Kidney (tissue), 14 donors: ENCODE measurements around the gene XIRP2. TPM values are rescaled to one million over a fixed set of nuclear protein-coding genes. Genes with fewer than 3 reads are reported as not detected.

Source experiments
- DNase-seq, 5 donors: peaks; one replicate each; pipeline ENCODE4 v3.0.0-alpha.2; 2013 to 2020
- FAIRE-seq: peaks from 2 replicates; lab custom pipeline; 2012; peaks lifted over from hg19 to GRCh38; lab: Jason Lieb, UNC
- H3K27ac ChIP-seq, 2 donors: one replicate each; pipeline ENCODE4 v1.7.0; 2013; ENCODE audit warnings: low read depth in 2 of 2, low read length in 2 of 2, inconsistent platforms in 1 of 2
- H3K27me3 ChIP-seq: one replicate; pipeline ENCODE4 v1.7.1; 2013; ENCODE audit warnings: low read length, inconsistent platforms; ENCODE audit not compliant: control insufficient read depth, insufficient read depth
- H3K36me3 ChIP-seq, 3 donors: one replicate each; pipeline versions ENCODE4 v1.7.0 to v1.7.1; 2013; ENCODE audit warnings: low read length in 3 of 3, control low read depth in 1 of 3, inconsistent platforms in 1 of 3; ENCODE audit not compliant: insufficient read depth in 3 of 3, control insufficient read depth in 2 of 3
- H3K4me1 ChIP-seq, 3 donors: one replicate each; pipeline versions ENCODE4 v1.7.0 to v1.7.1; 2013; ENCODE audit warnings: low read length in 3 of 3, inconsistent platforms in 1 of 3, low read depth in 1 of 3; ENCODE audit not compliant: control insufficient read depth in 2 of 3, insufficient read depth in 2 of 3
- H3K4me3 ChIP-seq, 3 donors: one replicate each; pipeline versions ENCODE4 v1.7.0 to v1.8.1; 2013; ENCODE audit warnings: low read length in 3 of 3, control low read depth in 1 of 3, inconsistent platforms in 1 of 3
- H3K9ac ChIP-seq, 3 donors: one replicate each; pipeline versions ENCODE4 v1.7.0 to v1.7.1; 2013; ENCODE audit warnings: low read length in 3 of 3, control low read depth in 1 of 3, inconsistent platforms in 1 of 3
- H3K9me3 ChIP-seq, 3 donors: one replicate each; pipeline versions ENCODE4 v1.7.0 to v1.7.1; 2013; ENCODE audit warnings: low read length in 3 of 3, control low read depth in 1 of 3, inconsistent platforms in 1 of 3; ENCODE audit not compliant: control insufficient read depth in 2 of 3, insufficient read depth in 1 of 3
- CTCF ChIP-seq: IDR thresholded peaks from 3 replicates; pipeline ENCODE4 v1.5.1; 2012; ENCODE audit warnings: mild to moderate bottlenecking, moderate library complexity, borderline replicate concordance; ENCODE audit not compliant: insufficient read depth; ENCODE audit errors: extremely low read depth
- intact Hi-C: fragments of 100-400 bp; cut with DNase I; formaldehyde crosslinking; loops from one replicate; pipeline ENCODE4 v1.11.1; 2022
- polyA plus RNA-seq: library from polyadenylated mRNA; stranded (reverse); fragments of 350-450 nt; fragmentation: Illumina TruSeq; extraction: RNeasy Lipid Tissue Mini Kit (QIAGEN cat#74804); gene quantifications from one replicate; pipeline ENCODE4 v1.2.3, GENCODE V29; 2014; ENCODE audit warnings: low read depth, low replicate concordance; ENCODE audit not compliant: insufficient read depth
- total RNA-seq: library from RNA; stranded (reverse); fragmentation: NEBNext Ultra II Directional; extraction: Animal tissue kit (Norgen Biotek cat#: 25700); gene quantifications from one replicate; pipeline ENCODE4 v1.2.1, GENCODE V29; 2021
- donor health status: control.
- donor health status: control.
- donor health status: control.
- donor health status: control.
- donor health status: control.
- donor health status: DM: yes; HTN: yes; CAD: no.
- donor health status: Normal renal cell carcinoma (clear cell type).

Gene XIRP2
- total and polyA plus RNA-seq, 2 donors from 2014 or later = not detected

- H3K4me3 ChIP-seq = no peak overlapping the region
Measured at GRCh38 chr2:166870346-166870745, 17.9 kb upstream of the XIRP2 start.

GRCh38 chr2:166881177-166881576 lies 7.1 kb upstream of the XIRP2 start:
- no peaks in the 10 kb centered on the region for H3K9me3 ChIP-seq
- H3K36me3 ChIP-seq = no peaks in the 10 kb centered on the region
- FAIRE-seq (no peak), DNase-seq (no peak)
- no peaks in the 10 kb centered on the region for H3K4me1 ChIP-seq
- H3K27ac ChIP-seq = no peak overlapping the region
- no peak for TF ChIP-seq CTCF
- H3K4me3 ChIP-seq = no peak overlapping the region
- no peaks in the 10 kb centered on the region for H3K27me3 ChIP-seq
- intact Hi-C loops = no loop called here
- no peak overlapping the region for H3K9ac ChIP-seq

More at GRCh38 chr2:166870346-166870745, 17.9 kb upstream of the XIRP2 start:
- FAIRE-seq = no peak
- Histone ChIP-seq H3K9me3 (no peaks in the 10 kb centered on the region), H3K36me3 (no peaks in the 10 kb centered on the region), H3K9ac (no peak overlapping the region), H3K4me1 (no peaks in the 10 kb centered on the region), H3K27me3 (no peaks in the 10 kb centered on the region), H3K27ac (no peak overlapping the region)
- TF ChIP-seq CTCF = no peak
- intact Hi-C loops = no loop called here
- no peak for DNase-seq

GRCh38 chr2:166882851-166883250 lies 5.4 kb upstream of the XIRP2 start:
- H3K4me1 ChIP-seq = no peaks in the 10 kb centered on the region
- FAIRE-seq (no peak), DNase-seq (no peak)
- no peaks in the 10 kb centered on the region for H3K36me3 ChIP-seq
- H3K9me3 ChIP-seq = no peaks in the 10 kb centered on the region
- intact Hi-C loops = no loop called here
- no peak for TF ChIP-seq CTCF
- no peaks in the 10 kb centered on the region for H3K27me3 ChIP-seq
- H3K27ac ChIP-seq = no peak overlapping the region
- H3K4me3 ChIP-seq = no peak overlapping the region
- no peak overlapping the region for H3K9ac ChIP-seq

GRCh38 chr2:166891727-166892126 lies 3.4 kb downstream of the XIRP2 start:
- no peak for FAIRE-seq
- H3K27ac ChIP-seq = no peak overlapping the region

More at GRCh38 chr2:166891727-166892126, 3.4 kb downstream of the XIRP2 start:
- no peak overlapping the region for H3K4me3 ChIP-seq
- intact Hi-C loops = no loop called here
- no peak for TF ChIP-seq CTCF
- H3K36me3 ChIP-seq = no peaks in the 10 kb centered on the region
- no peaks in the 10 kb centered on the region for H3K27me3 ChIP-seq
- no peak overlapping the region for H3K9ac ChIP-seq
- DNase-seq = no peak
- no peaks in the 10 kb centered on the region for H3K9me3 ChIP-seq
- no peaks in the 10 kb centered on the region for H3K4me1 ChIP-seq
